CD4-positive, alpha-beta T cell treated with Interleukin-1 beta for 1 hour (primary cell): ENCODE results near the gene R3HDM4.
"Not testable (repeated sequence)": the region's sequence is repeated elsewhere in the genome, so short reads cannot be mapped to it uniquely, and the experiment has no call there.

Experiments
- DNase-seq, 2 donors: peaks; one replicate each; pipeline ENCODE4 v3.0.0-alpha.2; 2020 to 2022

R3HDM4 gene

DNA sequence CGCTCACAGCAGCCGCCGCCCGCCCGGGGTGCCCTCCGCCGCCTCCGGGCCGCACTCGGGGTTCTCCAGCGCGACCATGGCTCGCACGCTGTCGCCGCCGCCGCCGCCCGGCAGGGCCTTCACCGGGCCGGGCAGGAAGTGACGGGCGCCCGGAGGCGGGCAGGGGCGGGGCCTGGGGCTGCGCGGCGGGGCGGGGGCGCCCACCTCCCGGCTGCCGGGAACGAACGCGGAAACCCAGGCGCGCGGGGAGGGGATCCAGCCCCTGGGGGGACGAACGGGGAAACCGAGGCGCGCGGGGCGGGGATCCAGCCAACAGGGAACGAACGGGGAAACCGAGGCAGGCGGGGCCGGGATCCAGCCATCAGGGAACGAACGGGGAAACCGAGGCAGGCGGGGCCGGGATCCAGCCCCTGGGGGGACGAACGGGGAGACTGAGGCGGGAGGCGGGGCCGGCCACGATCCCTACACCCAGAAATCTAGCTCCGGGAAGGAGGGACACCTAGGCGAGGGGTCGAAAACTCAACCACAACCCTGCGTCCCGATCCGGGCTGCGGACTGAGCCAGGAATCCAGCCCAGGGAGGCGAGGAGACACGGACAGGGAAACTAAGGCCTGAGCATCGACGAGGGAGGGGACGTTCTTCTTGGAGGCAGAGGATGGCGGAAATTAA, at the start of gene R3HDM4:
TSS of gene R3HDM4 (minus strand) at position 140 of the 669 bp plus-strand sequence. CDS start at position 78, 62 bp downstream.
- DNase-seq: peak; percentile 87 to 90

DNA sequence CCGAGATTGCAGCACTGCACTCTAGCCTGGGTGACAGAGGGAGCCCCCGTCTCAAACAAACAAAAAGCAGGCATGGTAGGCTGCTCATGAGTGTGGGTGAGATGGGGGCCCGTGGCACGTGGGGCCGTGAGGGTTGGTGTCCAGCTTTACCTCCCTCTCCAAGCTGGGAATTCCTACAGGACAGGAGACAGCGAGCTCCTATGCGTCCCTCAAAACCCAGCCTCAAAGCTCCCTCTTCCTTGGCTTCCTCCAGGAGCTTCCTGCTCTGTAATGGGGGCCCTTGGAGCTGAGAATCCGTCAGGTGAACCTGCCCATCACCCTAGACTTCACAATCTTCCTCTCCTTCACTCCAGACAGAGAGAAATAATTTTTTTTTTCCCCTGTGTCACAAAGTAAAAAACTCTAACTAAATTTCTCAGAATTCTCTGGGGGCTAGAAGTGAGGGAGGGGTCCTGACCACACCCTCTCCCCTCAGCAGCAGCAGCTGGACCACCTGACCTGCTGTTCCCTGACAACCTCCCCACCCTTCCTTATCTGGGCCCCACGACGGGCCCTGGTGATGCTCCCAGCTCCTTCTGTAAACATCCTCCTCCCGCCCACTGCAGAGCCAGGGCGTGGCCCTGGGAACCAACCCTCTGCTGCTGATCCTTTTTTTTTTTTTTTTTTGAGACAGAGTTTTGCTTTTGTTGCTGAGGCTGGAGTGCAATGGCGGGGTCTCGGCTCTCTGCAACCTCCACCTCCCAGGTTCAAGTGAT, 49.0 kb upstream of the R3HDM4 start:
- DNase-seq: no peak

DNA sequence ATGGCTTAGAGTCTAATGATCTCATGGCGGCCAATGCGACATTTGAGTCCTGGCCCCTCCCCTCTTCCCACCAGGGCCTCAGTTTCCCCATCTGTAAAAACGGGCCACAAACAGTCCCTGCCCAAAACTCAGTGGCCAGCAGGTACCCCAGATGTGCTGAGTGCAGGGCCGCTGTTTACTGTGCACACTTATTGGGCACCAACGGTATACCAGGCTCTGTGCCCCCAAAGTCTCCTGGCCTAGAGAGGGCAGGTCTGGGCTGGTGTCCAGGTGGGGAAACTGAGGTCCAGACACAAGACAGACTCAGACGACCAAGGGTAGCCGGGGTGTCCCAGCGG, 47.6 kb upstream of the R3HDM4 start:
- no peak for DNase-seq

DNA sequence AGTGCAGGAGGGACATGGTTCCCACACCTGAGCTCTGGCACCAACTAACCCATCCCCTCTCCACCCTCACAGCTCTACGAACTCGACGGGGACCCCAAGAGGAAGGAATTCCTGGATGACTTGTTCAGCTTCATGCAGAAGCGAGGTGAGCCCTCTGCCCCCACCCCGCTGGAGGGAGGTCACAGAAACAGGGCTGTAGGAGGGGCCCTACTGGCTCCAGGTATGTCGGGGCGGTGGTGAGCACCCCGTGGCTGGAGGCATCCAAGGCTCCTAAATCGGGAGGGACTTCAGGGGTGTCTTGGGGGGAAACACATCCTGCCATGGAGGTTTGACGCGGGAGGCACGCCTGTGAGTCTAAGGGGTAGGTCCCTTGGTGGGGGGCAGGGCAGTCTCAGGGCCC, 47.0 kb upstream of the R3HDM4 start:
- DNase-seq: no peak

DNA sequence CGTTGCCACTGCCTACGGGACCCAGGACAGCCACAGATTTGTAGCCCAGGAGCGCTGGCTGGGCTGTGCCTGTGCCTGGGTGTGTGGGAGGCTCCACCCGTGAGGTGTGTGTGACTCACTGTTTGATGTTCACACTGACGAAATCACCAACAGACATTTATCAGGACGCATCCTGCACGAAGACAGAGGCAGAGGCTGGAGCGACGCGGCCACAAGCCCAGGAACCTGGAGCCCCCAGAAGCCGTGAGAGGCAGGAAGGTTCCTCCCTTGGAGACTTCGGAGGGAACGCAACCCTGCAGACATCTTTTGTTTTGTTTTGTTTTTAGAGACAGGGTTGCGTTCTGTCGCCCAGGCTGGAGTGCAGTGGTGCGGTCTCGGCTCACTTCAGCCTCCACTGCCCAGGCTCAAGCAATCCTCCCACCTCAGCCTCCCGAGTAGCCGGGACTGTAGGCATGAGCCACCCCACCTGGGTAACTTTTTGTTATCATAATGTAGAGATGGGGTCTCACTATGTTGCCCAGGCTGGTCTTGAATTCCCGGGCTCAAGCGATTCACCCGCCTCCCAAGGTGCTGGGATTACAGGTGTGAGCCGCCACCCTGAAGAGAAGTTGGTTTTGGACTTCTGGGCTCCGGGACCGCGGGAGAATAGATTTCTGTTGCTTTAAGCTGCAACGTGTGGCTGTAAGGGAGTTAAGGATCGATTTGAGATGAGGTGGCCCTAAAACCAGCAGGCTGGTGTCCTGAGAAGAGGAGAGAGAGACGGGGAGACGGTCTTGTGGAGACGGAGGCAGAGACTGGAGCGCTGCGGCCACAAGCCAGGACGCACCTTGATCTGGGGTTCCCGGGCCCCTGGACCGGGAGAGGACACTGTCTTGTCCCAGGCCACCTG, 46.2 kb upstream of the R3HDM4 start:
- DNase-seq: no peak

DNA sequence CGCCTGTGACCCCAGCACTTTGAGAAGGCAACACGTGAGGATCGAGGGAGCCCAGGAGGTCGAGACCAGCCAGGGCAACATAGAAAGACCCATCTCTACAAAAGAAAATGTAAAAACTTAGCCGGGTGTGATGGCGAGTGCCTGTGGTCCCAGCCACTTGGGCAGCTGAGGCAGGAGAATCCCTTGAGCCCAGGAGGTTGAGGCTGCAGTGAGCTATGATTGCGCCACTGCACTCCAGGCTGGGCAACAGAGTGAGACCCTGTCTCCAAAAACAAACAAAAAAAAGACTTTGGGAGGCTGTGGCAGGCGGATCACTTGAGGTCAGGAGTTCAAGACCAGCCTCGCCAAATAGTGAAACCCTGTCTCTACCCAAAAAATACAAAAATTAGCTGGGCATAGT, 44.6 kb upstream of the R3HDM4 start:
- DNase-seq: not testable (repeated sequence)

DNA sequence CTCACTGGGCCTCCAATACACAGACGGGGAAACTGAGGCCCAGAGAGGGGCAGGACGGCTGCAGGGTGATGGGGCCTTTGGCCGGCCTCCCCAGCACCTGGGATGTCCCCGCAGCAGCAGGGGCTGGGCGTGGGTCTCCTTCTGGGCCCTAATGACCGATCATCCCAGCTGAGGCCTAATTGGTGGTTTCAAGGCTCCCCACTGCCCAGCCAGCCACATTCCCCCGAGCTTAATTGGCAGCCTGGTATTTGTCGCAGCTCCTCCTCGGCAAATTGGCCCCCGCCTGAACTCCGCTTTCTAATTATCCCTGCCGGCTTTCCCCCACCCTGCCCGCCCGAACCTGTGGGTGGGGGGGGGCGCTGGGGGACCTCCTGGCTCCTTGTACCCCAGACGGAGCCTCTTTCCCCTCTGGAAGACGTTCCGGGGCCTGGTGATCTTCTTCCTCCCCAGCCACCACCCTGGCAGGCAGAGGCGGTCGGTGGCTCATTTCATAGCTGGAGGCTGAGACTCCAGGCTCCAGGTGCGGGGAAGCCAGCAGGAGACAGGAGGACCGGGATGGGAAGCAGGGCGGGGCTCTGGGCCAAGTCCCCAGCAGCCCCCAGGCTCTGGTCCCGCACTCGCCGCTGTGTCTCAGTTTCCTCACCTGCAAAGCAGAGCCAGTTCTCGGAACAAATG, 43.9 kb upstream of the R3HDM4 start:
- DNase-seq: no peak

DNA sequence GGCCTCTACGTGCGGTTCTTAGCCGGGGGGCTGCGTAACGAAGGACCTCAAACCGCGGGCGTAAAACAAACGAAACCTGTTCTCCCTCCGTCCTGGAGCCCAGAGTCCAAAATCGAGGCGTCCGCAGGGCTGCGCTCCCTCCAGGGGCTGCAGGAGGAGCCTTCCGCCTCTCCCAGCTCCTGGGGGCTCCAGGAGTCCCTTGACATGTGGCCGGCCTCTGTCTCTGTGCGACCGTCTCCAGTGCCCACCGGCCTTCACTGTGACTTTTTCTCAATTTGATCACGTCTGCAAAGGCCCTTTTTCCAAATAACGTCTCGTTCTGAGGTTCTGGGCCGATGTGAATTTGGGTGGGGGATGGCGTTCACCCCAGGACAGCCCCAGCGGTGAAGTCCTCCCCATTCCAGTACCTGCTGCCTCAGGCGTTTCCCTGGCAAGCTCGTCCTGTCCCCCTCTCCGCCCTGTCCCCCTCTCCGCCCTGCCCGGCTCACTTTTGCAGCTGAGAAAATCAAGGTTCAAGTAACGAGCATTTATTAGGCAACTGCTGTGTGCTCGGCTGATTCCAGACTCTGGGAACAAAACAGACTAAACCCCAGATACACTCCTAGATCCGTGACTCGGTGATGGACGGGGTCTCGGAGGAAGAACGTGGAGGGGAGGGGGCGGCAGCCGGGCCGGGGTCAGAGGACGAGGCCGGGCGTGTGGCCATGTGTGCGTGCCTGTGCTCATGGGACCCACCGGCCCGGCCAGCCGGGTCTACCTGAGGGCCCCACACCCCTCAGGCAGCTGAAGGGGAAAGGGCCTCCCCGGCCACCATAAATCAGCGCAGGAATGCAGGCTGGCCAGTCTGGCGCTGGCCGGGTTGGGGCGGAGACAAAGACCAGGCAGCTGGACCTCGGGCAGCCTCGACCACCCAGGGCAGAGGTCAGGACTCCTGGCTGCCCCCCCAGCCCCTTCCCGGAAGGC, 43.1 kb upstream of the R3HDM4 start:
- DNase-seq: no peak

DNA sequence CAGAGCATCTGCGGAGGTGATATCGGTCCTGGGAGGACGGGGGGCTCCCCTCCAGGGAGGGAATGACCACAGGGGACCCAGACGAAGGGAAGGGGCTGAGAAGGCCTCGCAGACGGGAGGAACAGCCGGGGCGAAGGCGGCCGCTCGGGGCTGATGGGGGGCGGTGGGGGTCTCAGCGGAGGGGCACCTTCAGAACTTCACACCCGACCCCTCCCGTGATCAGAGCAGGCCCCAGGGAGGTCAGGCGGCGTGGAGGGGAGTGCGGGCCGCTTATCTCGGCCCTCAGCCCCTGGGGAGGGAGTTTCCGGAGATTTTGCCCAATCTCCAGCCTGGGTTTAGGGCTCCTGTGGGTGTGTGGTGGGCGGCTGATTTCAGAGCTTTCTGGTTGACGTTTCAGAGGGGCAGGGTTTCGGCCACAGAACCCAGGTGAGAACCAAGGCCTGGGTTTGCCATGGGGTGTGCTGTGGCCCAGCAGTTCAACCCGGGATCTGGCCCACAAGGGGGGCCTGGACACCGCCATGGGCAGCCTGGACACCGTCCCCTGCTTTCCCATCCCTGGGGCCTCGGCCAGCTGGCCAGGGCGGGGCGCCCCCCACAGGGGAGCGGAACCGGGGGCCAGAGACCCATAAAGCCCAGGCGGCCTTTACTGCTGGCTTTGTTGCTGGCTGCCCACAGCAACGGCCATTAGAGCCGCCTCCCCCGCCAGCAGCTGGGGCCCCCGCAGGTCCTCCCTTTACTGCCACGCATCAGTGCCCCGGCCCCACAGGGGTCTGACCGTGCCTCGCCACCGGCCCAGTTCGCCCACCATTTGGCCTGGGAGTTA, 41.9 kb upstream of the R3HDM4 start:
- no peak for DNase-seq

DNA sequence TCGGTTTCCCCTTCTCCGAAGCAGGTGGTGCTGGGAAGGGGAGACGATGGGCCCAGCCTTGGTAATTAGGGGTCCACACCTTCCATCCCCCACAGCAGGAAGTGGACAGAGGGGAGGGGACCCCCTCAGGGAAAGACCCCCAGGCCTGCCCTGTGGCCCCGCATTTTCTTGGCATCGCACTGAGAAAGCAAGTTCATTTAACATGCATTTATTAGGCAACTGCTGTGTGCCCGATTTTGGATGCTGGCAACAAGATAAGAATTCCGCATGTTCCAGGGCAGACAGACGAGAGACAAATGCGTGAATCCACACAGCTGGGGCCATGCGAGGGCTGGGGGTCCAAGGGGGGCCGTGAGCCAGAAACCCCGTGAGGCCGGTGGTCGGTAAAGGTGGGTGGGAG, 41.3 kb upstream of the R3HDM4 start:
- no peak for DNase-seq

DNA sequence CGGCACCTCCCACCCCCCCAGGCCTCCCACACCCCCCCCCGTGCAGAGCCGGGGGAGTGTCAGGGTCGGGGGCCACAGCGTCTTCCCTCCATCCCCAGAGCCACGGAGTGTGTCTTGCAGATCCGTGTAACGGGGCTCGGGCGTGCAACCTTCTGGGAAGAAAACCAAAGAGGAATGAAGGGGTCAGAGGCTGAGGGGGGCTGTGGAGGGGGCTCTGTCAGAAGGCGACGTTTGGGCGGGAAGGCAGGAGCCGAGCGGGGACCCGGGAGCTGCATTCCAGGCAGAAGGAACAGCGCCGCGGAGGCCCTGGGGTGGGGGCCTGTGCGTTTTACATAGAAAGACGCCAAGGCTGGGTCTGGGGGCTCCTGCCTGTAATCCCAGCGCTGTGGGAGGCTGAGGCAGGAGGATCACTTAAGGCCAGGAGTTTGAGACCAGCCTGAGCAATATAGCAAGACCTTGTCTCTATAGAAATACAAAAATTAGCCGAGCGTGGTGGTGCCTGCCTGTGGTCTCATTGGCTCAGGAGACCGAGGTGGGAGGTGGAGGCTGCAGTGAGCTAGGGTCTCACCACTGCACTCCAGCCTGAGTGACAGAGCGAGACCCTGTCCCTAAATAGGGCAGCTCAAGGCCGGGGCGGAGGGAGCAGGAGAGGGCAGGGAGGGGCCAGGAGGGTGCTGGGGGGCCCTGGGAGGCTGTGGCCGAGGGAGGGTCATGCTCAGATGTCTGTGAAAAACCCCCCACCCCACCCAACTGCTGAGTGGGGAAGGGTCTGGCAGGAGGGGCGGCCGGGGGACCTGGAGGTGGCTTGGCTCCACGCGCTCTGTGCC, 40.6 kb upstream of the R3HDM4 start:
- no peak for DNase-seq

DNA sequence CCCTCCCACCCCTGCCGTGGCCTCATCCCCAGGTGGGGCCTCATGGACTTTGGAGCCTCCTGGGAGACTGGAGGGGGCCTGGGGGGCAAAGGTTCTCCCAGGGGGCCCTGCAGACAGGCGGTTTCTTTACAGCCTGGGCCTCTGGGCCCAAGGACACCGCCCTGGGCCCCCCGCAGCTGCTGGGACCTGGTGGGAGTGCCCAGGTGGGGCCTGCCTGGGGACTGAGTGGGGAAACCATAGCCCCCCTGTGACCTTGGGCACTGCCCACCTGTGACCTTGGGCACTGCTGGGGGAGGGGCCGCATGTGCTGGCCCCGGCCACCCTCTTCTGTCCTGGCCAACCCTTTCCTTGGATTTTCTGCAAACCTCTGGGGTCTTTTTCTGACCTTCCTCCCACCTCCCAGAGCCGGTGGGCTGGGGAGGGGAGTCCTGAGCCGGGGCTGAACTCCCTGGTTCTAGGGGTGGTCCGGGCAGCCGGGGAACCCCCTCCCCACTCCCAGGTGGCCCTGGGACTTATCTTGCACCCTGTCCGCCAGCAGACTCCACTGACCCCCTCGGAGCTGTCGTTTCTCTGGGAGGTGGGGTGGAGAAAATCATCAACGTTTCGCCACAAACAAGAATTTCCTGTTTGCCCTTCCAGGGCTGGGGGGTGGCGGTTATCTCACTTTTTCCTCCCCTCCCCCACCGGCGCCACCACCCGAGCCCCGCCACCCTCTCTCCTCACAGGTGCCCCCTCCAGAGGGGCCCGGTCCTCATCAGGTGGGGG, 39.8 kb upstream of the R3HDM4 start:
- DNase-seq: peak in 1 of 2 donors; percentile 13

DNA sequence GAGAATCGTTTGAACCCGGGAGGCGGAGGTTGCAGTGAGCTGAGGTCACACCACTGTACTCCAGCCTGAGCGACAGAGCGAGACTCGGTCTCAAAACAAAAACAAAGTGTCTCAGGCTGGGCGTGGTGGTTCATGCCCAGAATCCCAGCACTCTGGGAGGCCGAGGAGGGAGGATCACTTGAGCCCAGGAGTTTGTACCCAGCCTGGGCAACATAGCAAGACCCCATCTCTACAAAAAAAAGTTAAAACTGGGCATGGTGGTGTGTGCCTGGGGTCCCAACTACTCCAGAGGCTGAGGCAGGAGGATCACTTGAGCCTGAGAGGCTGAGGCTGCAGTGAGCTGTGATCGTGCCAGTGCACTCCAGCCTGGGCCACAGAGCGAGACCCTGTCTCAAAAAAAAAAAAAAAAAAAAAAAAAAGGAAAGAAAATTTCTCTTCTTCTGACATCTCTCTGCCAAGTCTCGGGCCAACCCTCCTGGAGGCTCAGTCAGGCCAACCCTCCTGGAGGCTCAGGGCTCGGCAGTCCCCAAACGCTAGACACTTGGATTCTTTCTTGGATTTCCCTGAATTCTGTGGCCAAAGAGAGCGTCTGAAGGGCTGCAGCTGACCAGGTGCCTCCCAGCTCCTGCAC, 39.1 kb upstream of the R3HDM4 start:
- DNase-seq: no peak

DNA sequence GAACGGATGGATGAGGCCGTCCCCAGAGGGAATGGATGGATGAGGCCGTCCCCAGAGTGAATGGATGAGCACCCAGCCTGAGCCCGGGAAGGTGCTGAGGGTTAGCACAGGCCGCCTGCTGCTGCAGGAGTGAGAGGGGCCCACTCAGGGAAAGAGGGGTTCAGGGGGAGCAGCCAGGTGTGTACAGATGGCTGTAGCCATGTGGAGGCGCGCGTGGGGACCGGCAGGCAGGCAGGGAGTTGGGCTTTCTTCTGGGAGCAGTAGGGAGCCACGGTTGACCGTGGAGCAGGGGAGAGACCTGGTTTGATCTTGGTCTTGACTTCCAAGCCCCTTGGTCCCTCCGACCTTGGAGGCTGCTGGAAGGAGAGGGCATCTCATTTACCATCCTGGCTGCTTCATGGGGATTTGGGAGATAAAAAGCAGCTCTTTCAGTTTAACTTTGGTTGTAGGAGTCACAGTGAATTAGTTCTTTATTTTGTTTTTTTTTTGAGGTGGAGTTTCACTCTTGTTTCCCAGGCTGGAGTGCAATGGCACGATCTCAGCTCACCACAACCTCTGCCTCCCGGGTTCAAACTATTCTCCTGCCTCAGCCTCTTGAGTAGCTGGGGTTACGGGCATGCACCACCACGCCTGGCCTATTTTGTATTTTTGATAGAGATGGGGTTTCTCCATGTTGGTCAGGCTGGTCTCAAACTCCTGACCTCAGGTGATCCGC, 37.5 kb upstream of the R3HDM4 start:
- no peak for DNase-seq

DNA sequence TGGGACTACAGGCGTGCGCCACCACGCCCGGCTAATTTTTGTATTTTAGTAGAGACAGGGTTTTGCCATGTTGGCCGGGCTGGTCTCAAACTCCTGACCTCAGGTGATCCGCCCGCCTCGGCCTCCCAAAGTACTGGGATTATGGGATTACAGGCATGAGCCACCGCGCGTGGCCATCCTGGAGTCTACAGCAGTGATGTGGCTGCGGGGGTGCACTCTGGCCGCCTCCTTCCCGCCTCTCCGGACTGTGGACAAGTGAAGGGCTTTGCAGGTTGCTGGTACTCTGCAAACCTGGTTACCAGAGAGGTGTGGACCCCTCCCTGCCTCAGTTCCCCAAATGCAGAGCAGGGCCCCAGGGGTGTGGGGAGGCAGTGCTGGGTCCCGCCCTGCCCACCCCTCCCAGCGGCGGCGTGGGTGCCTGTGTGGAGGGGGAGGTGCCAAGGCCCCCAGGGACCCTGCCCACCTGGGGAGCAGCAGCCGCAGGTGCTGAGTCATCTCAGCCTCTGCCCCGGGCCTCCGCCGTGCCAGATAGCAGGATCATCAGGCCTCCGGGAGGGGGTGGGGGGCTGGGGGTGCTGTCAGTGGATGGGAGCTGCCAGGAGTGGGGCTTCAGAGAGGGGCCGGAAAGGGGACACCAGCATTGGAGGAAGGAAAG, 36.0 kb upstream of the R3HDM4 start:
- no peak for DNase-seq

DNA sequence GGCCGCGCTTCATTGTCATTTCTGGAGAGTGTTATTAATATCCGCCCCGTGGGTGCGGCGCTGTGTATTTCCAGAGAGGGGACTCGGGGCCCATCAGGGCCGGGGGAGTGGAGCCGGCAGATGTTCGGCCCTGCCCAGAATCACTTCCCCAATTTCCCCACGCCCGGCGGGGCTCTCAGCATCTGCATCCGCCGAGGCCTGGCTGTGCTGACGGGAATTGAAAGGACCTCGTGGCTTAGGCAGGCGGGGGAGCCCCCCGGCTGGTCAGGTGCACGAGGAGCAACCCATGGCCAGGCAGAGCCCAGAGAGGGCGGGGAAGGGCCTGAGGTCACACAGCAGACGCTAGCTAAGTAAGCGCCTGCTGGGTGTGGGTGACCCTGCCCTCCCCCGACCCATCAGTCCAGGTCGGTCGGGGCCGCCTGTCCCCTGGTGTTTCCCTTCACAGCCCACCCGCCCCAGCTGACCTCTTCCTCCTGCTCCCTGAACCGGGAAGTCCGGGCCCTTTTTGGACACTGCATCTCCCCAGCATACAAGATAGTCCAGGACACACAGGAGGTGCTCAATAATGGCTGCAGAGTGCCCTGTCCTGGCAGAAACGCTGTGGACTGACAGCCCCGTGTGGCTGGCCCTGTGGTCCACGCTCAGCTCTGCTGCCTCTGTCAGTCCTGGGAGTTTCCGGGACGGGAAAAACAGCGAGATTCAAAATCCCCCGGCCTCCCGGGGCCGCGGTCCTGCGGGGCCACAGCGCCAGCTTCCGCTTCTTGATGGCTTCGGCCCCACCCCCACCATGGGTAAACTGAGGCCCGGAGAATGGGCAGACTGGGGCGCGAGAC, 34.9 kb upstream of the R3HDM4 start:
- DNase-seq: peak; percentile 21 to 84
